Stimulated activated CD8-positive, alpha-beta memory T cell treated with anti-CD3 and anti-CD28 coated beads, Interleukin-4, amount 100 ng/mL, for 48 hours (primary cell): ENCODE measurements around the gene HRK.
A peak's percentile ranks its signal among the peaks of the same experiment; 100 is the strongest.
"Not testable (repeated sequence)": the region's sequence is repeated elsewhere in the genome, so short reads cannot be mapped to it uniquely, and the experiment has no call there.

Source experiments
- DNase-seq: peaks from one replicate; pipeline ENCODE4 v3.0.0-alpha.2; 2020

The HRK gene

DNA sequence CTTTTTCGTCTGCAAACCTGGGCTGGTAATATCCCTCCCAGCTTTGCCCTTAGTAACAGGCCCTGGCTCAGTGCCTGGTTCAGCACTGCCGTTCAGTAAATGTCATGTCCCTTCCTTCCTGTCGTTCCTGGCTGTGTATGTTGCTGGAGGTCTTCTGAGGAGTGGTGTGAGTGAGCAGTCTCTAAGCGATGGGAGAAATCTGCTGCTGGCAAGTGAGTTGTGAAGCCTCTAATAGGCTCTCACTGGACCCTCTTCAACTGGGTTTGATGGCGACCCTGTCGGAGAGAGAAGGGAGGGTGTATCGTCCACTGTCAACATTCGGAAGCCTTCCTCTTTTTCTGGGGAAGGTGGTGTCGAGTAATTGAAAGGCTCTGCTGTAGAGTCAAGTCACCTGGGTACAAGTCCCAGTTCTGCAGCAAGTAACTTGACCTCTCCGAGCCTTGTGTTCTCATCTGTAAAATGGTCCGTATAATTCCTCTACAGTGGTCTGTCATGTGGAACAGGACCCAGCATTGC lies 62.8 kb downstream of the HRK start:
- peak; percentile 25 for DNase-seq

DNA sequence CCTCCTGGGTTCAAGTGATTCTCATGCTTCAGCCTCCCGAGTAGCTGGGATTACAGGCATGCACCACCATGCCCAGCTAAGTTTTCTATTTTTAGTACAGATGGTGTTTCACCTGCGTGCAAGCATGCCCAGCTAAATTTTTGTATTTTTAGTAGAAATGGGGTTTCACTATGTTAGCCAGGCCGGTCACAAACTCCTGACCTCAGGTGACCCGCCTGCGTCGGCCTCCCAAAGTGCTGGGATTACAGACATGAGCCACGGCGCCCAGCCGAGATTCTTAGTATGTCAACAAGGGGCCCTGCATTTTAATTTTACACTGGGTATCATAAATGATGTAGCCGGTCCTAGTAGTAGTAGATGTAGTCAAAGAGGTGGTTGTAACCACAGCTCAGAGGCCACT lies 66.5 kb downstream of the HRK start:
- DNase-seq: not testable (repeated sequence)

DNA sequence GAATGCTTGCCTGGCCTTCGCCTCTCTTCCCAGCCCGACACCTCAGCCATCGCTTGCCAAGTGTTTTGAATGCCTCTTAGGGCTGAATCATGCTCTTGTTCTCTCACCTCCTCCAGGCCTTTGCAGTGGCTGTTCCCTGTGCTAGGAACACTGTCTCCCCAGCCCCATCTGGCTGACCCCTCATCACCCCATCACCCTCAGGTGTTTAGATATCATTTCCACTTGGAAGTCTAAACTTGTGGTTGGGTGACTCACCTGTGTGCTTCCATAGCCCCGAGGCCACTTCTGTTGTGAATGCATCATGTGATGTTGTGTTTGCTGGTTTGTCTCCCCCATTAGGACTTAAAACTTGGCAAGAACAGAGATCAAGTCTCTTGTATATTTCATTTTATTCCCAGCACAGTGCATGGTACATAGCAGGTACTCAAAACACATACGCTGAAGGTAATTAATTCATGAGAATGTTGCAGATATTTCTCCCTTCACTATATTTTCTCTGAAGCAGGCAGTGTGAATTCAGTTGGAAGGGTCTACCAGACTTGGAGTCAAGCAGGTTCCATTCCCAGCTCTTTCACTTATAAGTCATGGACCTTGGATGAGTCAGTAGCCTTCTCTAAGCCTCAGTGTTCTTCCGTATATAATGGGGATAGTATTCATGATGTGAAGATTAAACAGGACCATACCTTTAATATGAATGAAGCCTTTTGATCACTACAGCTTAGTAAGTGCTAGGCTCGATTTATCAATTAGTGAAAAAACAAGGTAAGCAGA lies 67.8 kb downstream of the HRK start:
- DNase-seq: no peak

DNA sequence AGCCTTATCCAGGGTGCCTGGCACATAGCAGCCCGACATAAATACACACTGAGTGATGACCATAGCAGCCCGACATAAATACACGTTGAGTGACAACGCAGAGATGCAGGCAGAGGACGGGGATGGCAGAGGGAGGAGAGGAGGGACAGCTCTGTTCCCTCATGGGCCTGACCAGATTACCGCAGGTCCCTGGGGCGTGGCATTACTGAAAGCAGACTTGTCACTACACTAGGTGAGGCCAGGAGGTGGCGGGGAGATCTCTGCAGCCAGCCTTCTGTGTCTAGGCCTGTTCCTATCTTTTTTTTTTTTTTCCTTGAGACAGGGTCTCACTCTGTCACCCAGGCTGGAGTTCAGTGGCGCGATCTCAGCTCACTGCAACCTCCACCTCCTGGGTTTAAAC lies 69.0 kb downstream of the HRK start:
- no peak for DNase-seq

DNA sequence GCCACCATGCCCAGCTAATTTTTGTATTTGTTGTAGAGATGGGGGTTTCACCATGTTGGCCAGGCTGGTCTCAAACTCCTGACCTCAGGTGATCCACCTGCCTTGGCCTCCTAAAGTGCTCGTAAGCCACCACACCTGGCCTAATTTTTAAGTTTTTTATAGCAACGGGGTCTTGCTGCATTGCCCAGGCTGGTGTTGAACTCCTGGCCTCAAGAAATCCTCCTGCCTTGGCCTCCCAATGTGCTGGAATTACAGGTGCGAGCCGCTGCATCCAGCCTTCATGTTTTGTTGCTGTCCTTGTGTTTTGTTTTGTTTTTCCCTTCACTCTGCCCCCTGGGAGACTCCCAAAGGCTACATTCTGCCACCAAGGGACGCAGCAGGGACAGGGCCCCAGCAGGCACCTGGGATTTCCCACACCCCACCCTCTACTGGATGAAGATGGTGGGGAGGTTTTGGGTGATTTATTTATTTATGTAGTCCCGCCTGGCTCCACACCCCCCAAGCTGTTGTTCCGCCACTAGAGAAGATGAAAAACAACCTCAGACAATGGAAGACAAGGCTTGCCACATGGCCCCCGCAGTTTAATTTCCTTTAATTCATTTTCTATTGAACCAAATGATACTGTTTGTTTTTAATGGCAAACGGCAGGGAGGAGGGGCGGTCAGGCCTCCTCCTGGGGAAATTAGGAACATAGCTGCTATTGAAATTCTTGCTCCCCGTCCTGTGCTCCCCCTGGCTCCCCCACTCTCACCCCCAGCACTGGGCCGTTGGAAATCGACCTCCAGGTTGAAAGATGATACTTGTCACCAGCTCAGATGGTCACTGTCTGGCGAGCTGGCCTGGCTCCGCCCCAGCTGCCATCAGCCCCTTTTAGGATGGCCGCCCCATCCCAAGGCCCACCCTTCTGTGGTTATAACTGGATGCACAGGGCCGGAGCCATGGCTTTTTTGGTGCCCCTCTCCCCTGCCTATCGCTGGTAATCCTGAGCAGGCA lies 72.8 kb downstream of the HRK start:
- DNase-seq: no peak

DNA sequence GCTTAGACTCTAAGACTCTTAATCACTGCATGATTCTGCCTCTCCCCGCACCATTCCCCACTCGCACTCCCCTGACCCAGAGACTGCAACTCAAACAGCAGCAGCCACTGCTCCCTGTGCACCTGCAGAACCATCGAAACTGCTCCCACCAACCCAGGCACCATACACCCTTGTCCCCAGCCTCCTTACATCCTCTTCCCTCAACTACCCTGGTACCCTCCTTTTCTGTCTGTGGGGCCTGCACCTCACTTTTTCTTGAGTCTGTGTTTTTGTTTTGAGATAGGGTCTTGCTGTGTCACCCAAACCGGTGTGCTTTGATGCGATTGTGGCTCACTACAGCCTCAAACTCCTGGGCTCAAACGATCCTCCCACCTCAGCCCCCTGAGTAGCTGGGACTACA lies 73.7 kb downstream of the HRK start:
- no peak for DNase-seq

DNA sequence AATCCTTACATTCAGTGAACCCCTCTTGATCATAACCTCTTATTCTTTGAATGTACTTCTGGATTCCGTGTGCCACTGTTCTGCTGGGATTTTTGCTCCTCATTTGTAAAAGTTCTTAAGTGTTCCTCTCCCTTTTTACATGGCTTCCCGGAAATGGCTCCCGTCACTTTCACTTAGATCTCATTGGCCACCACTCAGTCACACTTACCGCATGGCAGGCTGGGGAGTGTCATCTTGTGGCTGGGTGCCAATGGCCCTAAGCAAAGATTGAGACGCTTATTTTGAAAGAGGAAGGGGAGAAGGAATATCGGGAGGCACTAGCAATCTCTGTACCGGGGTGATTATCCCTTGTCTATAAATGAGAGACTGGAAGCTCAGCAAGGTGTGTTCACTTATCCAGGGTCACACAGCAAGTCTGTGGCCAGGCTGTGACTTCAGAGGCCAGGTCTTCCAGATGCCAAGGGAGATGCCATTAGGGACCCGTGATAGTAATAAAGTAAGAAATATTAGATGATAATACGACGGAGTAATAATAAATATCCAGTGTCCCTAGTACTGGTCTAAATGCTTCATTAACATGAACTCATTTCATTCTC lies 74.3 kb downstream of the HRK start:
- DNase-seq: no peak
